NCI-H2196 (cell line): ENCODE results near the gene RBP5.

Experiments used
- DNase-seq: peaks from one replicate; lab custom pipeline; 2025; ENCODE audit not compliant: unreplicated experiment; lab: John Stamatoyannopoulos, UW

Gene RBP5, protein sequence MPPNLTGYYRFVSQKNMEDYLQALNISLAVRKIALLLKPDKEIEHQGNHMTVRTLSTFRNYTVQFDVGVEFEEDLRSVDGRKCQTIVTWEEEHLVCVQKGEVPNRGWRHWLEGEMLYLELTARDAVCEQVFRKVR

DNA sequence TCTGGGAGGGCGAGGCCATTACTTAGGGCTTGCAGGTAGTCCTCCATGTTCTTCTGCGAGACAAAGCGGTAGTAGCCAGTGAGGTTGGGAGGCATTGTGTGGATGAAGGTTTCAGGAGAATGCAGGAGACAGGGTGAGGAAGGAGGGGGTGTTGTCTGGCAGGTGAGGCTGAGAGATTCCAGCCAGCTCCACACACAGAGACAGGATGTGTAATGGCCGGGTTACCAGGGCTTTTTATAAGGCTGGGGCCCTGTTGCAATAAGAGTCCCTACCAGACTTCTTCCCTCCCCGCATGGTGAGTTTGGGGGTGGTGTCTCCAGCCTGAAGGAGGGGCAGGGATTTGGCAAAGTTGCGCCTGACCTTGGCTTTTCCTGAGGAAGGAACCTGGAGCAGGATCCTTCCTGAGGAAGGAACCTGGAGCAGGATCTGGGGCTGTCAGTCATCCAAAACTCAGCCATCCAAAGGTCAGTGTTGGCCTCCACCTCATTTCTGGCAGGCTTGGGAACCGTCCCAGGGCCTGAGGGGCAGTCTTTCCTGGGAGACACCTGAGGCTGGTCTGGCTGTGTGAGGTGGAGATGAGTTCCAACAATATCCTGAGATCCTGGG is at the start of gene RBP5:
Gene RBP5, minus strand, starts transcription at position 209 of the 606 bp plus-strand sequence. Its CDS starts 114 bp downstream, at position 95.
- DNase-seq = no peak

DNA sequence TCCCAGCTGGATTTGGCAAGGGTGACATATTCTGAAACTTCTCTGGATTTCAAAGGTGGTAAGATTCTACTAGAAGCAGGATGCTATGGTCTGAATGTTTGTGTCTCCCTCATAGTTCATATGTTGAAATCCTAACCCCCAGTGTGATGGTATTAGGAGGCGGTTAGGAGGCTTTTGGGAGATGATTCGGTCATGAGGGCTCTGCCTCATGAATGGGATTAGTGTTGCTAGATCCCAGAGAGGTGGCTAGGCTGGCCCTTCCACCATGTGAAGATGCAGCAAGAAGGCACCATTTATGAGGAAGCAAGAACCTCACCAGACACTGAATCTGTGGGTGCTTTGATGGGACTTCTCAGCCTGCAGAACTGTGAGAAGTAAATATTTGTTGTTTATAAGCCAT is 49.8 kb upstream of the RBP5 start:
- DNase-seq = no peak

DNA sequence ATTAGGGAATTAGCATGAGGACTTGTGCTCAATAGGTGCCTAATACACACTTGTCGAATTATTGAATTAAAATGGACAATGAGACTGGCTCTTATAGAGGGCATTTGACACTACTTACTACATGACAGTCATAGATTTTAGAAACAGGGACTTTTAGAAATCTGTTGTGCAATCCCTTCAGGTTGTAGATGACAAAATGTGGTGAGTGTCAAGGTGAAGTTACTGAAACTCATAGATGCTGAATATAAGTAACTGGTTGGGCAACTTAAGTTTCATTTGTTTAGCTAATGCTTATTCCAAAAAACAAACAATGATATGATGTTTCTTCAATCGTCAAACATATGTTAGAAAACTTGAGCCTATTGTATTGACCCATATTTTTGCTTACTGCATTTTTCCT is 47.9 kb upstream of the RBP5 start:
- DNase-seq = no peak

DNA sequence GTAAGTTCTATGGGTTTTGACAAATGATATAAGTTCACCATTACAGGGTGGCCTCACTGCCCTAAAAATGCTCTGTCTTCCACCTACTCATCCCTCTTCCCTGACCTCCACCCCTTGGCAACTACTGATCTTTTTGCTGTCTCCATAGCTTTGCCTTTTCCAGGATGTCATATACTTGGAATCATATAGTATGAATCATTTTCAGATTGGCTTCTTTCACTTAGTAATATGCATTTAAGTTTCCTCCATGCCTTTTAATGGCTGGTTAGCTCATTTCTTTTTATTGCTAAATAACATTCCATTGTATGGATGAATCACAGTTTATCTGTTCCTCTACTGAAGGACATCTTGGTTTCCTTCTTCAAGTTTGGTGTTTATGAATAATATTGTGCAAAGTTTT is 46.8 kb upstream of the RBP5 start:
- DNase-seq = no peak

DNA sequence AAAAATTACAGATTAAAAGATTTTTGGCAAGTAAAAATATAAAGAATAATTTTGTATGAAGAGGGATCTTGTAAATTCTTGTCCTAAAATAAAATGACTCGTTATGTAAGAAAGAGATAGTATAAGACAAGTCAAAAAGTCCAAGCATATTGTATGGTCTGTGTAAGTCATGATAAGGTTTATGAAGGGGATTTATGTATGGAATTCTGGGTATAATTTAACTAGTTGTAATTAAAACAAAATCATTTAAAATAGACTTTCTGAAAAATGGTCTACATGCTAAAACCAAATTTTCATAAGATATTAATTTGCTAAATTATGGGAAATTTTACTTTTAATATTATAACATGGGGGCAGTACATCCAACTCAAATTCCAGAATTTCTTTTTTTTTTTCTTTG is 43.2 kb upstream of the RBP5 start:
- DNase-seq = no peak

DNA sequence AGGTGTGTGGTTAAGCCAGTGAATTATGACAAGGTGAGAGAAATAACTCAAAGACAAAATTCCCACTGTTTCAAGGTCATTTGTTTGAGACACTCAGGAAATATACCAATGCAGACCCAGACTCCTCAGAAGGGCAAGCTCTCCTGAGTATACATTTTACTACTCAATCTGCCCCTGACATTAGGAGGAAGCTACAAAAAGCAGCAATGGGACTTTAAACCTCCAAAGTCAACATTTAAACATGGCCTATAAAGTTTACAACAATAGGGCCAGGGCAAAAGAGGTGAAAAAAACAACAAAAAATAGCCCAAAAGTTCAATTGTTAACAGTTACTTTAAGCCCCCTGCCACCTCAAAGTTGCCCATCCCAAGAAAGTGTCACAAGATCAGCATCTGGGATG is 41.3 kb upstream of the RBP5 start:
- no peak for DNase-seq

DNA sequence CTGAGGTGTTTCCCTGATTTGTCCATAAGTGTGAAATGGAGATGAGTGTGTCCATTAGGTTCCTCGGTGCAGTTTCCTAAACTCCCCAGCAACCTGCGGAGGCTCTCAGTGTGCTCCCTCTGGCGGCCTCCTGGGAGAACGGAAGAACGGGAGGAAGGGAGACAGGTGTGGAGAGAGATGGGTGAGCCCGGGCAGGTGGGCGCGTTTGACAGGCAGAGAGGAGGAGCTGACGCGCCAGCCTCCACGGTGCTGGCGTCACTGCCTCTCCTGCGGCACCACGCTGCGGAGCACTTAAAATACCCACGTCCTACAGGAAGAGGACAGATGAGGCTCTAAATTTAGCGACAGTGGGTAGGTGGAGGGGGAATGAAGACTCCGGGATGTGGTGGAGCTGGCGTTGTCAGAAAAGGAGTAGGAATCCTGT is 34.0 kb upstream of the RBP5 start:
- DNase-seq = peak; percentile 59

DNA sequence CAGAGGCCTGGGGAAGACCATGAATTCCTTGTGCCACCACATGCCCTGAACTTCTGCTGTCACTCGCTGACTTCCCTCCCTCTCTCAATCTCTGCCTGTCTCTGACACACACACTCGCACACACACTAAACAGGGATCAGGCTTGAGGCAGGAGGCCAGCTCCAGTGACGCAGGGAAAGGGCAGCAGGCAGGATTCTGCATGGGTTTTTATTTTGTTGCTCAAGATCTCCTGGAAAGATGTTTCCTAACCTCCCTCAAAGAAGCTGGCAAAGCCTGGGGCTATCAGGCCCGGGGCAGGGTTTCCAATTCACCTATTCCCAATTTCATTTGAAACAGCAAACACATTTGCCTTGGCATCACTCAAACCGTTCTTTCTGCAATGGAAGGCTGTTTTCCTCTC is 33.1 kb upstream of the RBP5 start:
- no peak for DNase-seq

DNA sequence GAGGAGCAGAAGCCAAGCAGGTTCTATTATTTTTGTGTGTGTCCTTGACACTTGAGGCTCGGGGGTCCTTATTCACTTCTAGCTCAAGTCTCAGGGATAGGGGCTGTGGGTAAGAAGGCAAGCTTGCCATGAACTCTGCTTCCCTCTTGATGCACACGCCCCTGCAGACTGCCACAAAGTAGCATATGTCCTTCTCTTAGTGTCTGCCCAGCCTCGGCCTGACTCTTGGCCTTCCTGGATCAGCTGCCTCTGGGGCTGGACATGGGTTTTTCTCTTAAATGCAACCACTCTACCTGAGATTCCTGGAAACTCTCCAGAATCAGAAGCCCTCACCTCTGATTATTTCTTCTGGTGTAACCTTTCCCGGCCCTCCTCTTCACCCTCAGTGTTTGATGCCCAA is 32.6 kb upstream of the RBP5 start:
- DNase-seq = no peak

DNA sequence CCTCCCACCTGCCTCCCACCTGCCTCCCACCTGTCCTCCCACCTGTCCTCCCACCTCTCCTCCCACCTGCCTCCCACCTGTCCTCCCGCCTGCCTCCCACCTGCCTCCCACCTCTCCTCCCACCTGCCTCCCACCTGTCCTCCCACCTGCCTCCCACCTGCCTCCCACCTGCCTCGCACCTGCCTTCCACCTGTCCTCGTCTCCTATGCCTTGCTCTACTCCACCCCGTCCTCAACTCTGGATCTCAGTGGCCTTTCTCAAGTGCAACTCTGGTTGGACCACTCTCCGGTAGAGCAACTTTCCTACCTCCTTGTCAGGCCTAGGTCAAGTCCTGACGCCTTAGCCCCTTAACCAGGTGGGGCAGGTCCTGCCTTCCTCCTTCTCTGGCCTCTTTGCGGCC is 31.5 kb upstream of the RBP5 start:
- DNase-seq = no peak

DNA sequence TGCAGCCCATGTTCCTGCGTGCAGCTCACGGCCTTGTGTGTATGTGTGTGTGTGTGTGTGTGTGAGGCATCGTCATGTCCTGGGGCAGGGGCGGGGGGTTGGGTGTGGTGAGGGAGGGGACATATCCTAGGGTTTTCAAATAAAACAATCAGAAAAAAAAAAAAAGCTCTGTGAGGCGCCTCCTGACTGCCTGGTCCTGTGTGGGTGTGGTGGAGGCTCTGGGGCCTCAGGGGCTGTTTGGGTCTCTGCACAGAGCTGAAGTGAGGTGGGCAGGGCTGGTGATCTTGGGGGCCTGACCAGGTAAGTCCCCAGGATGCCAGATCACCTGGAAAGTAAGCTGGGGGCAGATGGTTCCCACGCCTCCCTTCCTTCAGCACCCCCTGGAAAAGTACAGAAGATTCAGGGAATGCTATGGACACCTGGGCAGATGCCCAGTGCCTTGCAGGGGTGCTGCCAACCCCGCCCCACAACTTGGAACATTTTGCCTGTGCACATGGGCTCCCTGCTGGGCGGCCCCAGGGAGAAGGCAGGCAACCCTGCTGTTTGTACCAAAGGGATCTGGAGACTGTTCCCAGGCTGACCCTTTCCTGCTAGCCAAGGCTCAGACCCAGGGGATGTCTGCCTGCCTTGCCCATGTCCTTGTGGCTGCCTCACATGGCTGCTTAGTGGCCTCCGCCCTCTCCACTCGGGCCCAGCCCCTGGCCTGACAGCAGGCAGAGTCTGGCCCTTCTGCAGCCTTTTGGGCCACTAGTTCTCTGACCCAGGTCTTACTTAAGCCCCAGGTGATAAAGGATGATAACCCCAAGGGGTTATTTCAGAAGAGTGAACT is 30.3 kb upstream of the RBP5 start:
- no peak for DNase-seq

DNA sequence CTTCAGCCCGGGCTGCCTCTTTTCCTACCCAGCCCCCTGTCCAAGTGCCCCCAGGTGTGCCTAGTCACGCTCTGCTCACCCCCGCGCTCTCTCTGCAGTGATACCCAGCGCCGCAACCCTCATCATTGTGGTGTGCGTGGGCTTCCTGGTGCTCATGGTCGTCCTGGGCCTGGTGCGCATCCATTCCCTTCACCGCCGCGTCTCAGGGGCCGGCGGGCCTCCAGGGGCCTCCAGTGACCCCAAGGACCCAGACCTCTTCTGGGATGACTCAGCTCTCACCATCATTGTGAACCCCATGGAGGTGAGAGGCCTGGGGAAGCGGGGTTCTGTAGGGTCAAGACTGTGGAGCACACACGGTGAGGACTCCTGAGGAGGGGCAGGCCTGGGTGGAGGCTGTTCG is 28.7 kb upstream of the RBP5 start:
- no peak for DNase-seq

DNA sequence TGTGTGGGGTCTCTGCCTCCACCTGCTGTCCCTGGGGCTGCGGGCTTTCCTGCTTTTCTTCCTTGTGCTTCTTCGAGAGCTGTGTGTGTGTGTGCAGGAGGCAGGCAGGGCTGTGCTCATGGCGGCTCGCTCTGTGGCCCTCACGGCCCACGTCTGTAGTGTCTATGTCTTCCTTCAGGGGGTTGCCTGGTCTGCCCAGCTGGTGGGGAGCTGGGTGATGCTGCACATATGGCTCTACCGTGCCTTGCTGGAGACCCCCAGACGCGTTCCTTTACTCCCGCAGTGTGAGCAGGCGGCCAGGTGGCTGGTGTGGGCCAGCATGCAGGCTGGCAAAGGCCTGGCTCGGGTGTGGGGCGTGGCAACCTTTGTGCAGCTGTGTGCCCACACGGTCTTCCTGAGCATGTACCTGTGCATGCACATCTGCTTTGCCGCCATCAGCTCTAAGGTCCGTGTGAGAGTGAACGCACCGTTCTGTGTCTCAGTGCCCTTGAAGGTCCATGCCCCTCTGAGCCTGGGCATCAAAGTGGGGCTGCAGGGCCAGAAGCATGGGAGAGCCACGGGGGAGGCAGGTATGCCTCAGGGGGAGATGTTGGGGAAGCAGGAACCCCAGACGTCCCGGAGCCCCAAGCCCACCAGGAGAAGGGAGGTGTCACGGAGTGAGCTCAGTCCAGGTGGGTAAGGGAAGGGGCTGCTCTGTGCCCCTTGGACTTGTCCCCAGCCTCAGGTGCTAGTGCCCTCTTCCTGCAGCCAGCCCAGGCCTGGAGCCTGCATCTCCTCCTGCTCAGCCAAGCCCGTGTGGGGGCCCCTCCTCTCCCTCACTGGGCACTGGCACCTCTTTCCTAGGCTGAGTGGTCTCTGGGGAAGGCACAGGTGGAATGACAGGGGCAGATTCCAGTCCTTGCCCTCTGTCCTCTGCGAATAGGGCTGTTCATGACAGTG is 27.8 kb upstream of the RBP5 start:
- no peak for DNase-seq

DNA sequence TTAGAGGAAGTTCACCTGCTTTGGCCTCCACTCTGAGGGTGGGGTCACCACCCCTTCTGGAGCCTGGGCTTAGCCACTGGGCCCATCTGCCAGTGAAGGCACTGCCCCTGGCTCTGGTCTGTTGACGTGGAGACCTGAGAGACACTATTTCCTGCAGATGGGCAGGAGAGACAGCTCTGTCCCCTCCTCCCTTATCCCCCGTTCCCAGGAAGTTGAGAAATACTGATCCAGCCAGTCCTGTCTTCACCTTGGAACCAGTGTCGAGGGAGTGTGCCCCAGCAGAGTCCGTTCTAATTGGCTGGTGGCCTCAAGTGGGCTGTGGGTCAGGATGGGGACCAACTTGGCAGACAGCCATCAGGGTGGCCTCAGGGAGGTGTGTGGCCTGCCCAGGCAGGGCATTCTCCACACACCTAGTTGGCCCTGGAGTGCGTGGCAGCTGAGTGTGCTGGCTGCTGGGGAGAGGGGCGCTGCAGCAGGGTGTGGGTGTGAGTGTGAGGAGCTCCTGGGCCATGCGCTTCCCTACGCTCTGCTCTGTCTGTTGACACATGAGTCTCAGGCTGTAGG is 26.9 kb upstream of the RBP5 start:
- peak; percentile 80 for DNase-seq

DNA sequence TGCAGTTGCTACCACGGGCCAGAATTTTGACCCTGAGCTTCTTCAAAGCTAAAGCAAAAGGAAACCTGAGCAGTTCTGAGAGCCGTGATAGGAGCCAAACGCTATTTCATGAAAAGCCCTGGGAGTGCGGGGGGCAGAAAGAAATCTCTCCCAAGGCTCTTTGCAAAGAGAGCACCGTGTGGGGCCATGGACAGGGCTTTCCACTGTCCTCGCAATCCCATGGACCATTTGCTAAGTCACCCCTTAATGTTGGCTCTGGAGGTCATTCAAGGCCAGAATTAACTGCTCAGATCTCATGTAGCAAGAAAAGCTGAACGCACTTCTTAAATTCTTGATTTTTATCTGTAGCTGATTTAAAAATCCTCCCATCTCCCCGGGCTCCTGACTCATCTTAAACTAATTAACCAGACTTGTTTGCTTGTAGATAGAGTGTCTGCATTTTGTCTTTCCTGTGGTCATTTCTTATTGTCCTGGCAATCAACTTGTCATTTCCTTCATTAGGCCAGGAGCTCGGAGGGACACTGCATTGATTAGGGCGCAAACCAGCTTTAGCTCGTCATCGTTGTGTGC is 26.3 kb upstream of the RBP5 start:
- no peak for DNase-seq

DNA sequence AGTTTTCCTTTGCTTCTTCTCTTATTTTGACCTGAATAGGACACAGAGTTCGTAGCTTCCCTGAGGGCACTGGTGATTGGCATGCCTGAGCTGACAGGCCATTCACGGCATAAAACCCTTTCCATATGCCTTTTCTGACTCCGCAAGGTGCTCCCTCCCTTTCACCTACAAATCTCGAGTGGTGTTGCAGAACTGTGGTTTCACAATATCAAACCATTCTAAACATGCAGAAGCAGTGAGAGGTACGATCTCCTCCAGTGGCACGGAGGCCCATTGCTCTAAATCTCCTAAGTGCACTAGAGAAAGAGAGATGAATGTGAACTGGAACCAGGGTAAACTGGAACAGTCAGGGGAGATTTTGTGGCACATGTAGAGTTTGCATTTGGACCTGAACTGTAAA is 25.4 kb upstream of the RBP5 start:
- no peak for DNase-seq

DNA sequence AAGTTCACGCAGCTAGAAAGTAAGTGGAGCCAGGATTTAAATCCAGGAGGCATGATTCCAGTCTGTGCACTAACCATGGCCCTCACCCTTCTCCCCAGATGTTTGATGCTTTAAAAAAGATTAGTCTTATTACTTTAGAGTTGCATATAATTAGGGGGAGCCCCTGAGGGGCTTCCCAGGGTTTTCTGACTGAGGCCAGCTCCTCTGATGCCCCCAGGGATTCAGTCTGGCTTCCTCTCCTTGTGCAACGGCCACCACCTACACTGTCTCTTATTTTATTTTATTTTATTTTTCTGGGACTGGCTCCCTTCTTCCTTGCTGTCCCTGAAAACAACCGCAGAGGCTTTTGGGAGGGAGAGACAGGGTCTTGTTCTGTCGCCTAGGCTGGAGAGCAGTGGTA is 24.1 kb upstream of the RBP5 start:
- no peak for DNase-seq

DNA sequence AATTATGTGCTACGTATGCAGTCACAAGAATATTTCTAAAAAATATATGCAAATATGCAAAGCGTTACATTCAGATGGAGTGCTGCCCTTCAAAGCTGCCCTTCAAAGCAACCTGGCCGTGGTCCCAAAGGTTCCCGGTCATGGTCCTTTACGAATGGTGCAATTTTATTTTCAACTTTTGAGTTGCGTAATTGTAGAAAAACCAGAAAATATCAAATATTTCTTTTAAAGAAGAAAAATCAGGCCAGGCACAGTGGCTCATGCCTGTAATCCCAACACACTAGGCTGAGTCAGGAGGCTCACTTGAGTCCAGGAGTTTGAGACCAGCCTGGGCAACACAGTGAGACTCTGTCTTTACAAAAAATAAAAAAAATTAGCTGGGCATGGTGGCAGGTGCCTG is 22.8 kb upstream of the RBP5 start:
- no peak for DNase-seq

DNA sequence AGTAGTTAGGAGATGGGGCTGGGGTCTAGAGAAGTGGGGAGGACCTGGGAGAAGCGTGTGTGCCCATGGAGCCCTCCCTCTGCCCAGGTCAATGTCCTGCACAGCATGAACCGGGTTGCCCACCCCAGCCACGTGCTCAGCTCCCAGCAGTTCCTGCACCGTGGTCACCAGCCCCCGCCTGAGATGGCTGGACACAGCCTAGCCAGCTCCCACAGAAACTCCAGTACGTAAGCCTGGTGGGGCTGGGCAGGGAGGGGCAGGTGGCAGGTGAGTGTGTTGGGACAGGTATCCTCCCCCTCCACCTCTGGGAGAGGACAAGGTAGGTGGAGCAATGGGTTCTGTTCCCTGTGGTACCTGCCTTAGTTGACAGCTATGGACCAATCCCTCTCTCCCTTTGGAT is 22.2 kb upstream of the RBP5 start:
- DNase-seq = no peak

DNA sequence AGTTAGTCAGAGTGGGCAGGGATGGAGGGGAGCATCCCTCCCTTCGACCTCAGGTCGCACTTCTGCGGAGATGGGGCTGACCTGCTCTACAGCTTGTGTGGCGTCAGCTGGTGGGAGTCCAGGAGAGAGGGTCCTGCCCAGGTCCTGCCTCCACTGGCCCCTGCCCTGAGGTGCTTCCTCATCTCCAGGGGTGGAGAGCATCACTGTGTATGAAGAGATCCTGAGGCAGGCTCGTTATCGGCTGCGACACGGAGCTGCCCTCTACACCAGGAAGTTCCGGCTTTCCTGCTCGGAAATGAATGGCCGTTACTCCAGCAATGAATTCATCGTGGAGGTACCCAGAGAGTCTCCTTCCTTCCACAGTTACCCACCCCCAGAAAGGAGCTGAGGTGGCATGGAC is 21.7 kb upstream of the RBP5 start:
- DNase-seq = no peak

DNA sequence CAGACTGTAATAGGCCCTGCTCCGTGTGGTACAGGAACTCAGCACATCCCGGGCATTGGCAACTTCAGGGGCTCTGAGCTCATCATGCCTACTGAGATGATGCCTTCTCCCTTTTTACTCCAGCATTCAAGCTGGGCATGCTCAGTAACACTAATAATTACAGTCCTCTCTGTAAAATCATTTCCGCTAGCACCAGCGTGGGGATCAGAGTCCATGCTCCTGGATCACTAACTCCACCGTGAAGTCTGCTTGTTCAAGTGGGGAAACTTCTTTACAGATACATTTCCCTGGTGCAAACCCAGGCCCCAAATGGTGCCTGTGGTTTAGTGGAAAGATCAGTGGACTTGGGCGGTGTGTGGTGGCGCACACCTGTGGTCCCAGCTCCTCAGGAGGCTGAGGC is 18.2 kb upstream of the RBP5 start:
- DNase-seq = no peak
